SK-N-SH (cell line): Measurements from ENCODE around the gene DNTT. TPM values are rescaled to one million over a fixed set of nuclear protein-coding genes. Genes with fewer than 3 reads are reported as not detected.

ENCODE experiments used
- CTCF ChIA-PET: fragments of 300-600, 350-600 bp; formaldehyde crosslinking; extraction: SDS; loops from one replicate; lab custom pipeline; 2021; lab: Yijun Ruan, JAX
- POLR2A ChIA-PET: fragments of 350-600 bp; sonication (Branson Sonifier 250); formaldehyde crosslinking; extraction: SDS; loops from one replicate; lab custom pipeline; 2020; ENCODE audit warnings: antibody characterized with exemption, inconsistent platforms; lab: Yijun Ruan, JAX
- DNase-seq: peaks from one replicate; pipeline ENCODE4 v3.0.0; 2012
- H2AFZ ChIP-seq: fragments of 200-600 bp; sonication (generic); 2 replicates; pipeline ENCODE4 v1.8.1; 2016; ENCODE audit warnings: antibody characterized with exemption, mild to moderate bottlenecking, low read depth
- H3F3A ChIP-seq: fragments of 200-600 bp; sonication (generic); replicated peaks from 2 replicates; pipeline ENCODE3; 2016; ENCODE audit warnings: antibody characterized with exemption, mild to moderate bottlenecking; ENCODE audit not compliant: insufficient read depth
- H3K27ac ChIP-seq, 2 experiments: fragments of 200-500 bp in 1 of 2; fragments of 200-600 bp in 1 of 2; sonication (Bioruptor generic) in 1 of 2; sonication (generic), shearing (Covaris generic) in 1 of 2; 2 replicates each; pipeline versions ENCODE4 v1.5.1 to v1.6.1; 2014 to 2016; ENCODE audit warnings: low read depth in 2 of 2, inconsistent platforms in 1 of 2, low read length in 1 of 2, mild to moderate bottlenecking in 1 of 2, mixed read lengths in 1 of 2
- H3K27me3 ChIP-seq: fragments of 200-600 bp; sonication (generic), shearing (Covaris generic); 2 replicates; pipeline ENCODE4 v1.6.1; 2016; ENCODE audit warnings: mixed run types; ENCODE audit not compliant: insufficient read depth
- H3K36me3 ChIP-seq, 2 experiments: fragments of 200-500 bp in 1 of 2; fragments of 200-600 bp in 1 of 2; sonication (Bioruptor generic) in 1 of 2; sonication (generic) in 1 of 2; replicated peaks in 1 of 2; 2 replicates each; pipeline versions ENCODE3 to v1.5.1; 2014 to 2016; ENCODE audit warnings: low read length in 1 of 2, mild to moderate bottlenecking in 1 of 2; ENCODE audit not compliant: insufficient read depth in 2 of 2, control insufficient read depth in 1 of 2
- H3K4me1 ChIP-seq, 2 experiments: fragments of 200-500 bp in 1 of 2; fragments of 200-600 bp in 1 of 2; sonication (Bioruptor generic) in 1 of 2; sonication (generic), shearing (Covaris generic) in 1 of 2; 2 replicates each; pipeline versions ENCODE4 v1.5.1 to v1.6.1; 2014 to 2016; ENCODE audit warnings: low read depth in 1 of 2, low read length in 1 of 2, mixed run types in 1 of 2; ENCODE audit not compliant: insufficient read depth in 2 of 2, control insufficient read depth in 1 of 2
- H3K4me2 ChIP-seq: fragments of 200-600 bp; sonication (generic), shearing (Covaris generic); 2 replicates; pipeline ENCODE4 v1.6.1; 2017; ENCODE audit warnings: mixed run types
- H3K4me3 ChIP-seq, 2 experiments: fragments of 200-500 bp in 1 of 2; fragments of 200-600 bp in 1 of 2; sonication (Bioruptor generic) in 1 of 2; sonication (generic), shearing (Covaris generic) in 1 of 2; 2 replicates each; pipeline versions ENCODE4 v1.5.1 to v1.8.1; 2014 to 2016; ENCODE audit warnings: low read depth in 2 of 2, inconsistent platforms in 1 of 2, low read length in 1 of 2, mild to moderate bottlenecking in 1 of 2, mixed read lengths in 1 of 2, moderate library complexity in 1 of 2
- H3K79me2 ChIP-seq: fragments of 200-600 bp; sonication (generic); 2 replicates; pipeline ENCODE4 v1.8.1; 2017; ENCODE audit warnings: mild to moderate bottlenecking; ENCODE audit not compliant: insufficient read depth
- H3K9ac ChIP-seq: fragments of 200-600 bp; sonication (generic); 2 replicates; pipeline ENCODE4 v1.6.1; 2017; ENCODE audit warnings: mixed run types
- H3K9me2 ChIP-seq: fragments of 200-600 bp; sonication (generic); 2 replicates; pipeline ENCODE4 v1.6.1; 2017; ENCODE audit warnings: mixed run types
- H3K9me3 ChIP-seq: fragments of 200-600 bp; sonication (generic); 2 replicates; pipeline ENCODE4 v1.6.1; 2017; ENCODE audit warnings: mixed run types, mild to moderate bottlenecking, moderate library complexity
- H4K20me1 ChIP-seq: fragments of 200-600 bp; sonication (generic); 2 replicates; pipeline ENCODE4 v1.6.1; 2017; ENCODE audit warnings: mild to moderate bottlenecking, mixed run types; ENCODE audit not compliant: insufficient read depth
- CTCF ChIP-seq: fragments of 200-600 bp; sonication (generic); IDR thresholded peaks from 2 replicates; pipeline ENCODE4 v1.6.1; 2017; ENCODE audit warnings: antibody characterized with exemption, mild to moderate bottlenecking, moderate library complexity
- ELF1 ChIP-seq: IDR thresholded peaks from 2 replicates; pipeline ENCODE4 v1.4.0; 2012
- EP300 ChIP-seq, 2 experiments: IDR thresholded peaks; 2 replicates each; pipeline versions ENCODE4 v1.4.0 to v1.6.1; 2012; ENCODE audit warnings: borderline replicate concordance in 1 of 2, low read depth in 1 of 2, low read length in 1 of 2
- EZH2phosphoT487 ChIP-seq: fragments of 200-600 bp; sonication (generic); IDR thresholded peaks from 2 replicates; pipeline ENCODE4 v1.6.1; 2017; ENCODE audit warnings: low read depth, mixed run types, mild to moderate bottlenecking, antibody characterized with exemption, moderate library complexity, borderline replicate concordance
- FOSL2 ChIP-seq: IDR thresholded peaks from 2 replicates; pipeline ENCODE4 v1.4.0; 2012; ENCODE audit warnings: low read depth, mild to moderate bottlenecking, moderate library complexity, borderline replicate concordance
- FOXJ3 ChIP-seq: sonication (generic); formaldehyde crosslinking; IDR thresholded peaks from 2 replicates; pipeline ENCODE4 v1.5.1; 2020; ENCODE audit warnings: mild to moderate bottlenecking, missing genetic modification reagents
- FOXM1 ChIP-seq: IDR thresholded peaks from 2 replicates; pipeline ENCODE4 v1.4.0; 2012; ENCODE audit warnings: low read depth, mild to moderate bottlenecking
- GABPA ChIP-seq: IDR thresholded peaks from 2 replicates; pipeline ENCODE4 v1.4.0; 2012; ENCODE audit warnings: low read depth, mild to moderate bottlenecking
- GATA2 ChIP-seq: sonication (generic); formaldehyde crosslinking; IDR thresholded peaks from 2 replicates; pipeline ENCODE4 v1.5.0; 2020; ENCODE audit warnings: mild to moderate bottlenecking, missing genetic modification reagents
- JUND ChIP-seq: IDR thresholded peaks from 2 replicates; pipeline ENCODE4 v1.4.0; 2012
- MAX ChIP-seq: IDR thresholded peaks from 2 replicates; pipeline ENCODE4 v1.4.0; 2012; ENCODE audit warnings: low read depth
- MEF2A ChIP-seq: IDR thresholded peaks from 2 replicates; pipeline ENCODE4 v1.4.0; 2012; ENCODE audit warnings: low read depth, borderline replicate concordance
- MXI1 ChIP-seq: IDR thresholded peaks from 2 replicates; pipeline ENCODE4 v1.6.1; 2012; ENCODE audit warnings: mild to moderate bottlenecking, low read depth, low read length, improper control_type of control experiment
- NFIC ChIP-seq: IDR thresholded peaks from 2 replicates; pipeline ENCODE4 v1.4.0; 2012; ENCODE audit warnings: borderline replicate concordance
- POLR2AphosphoS5 ChIP-seq: IDR thresholded peaks from 2 replicates; pipeline ENCODE4 v1.6.1; 2012; ENCODE audit warnings: low read depth, low read length
- REST ChIP-seq: IDR thresholded peaks from 2 replicates; pipeline ENCODE4 v1.6.1; 2012; ENCODE audit warnings: mild to moderate bottlenecking, low read depth, low read length, moderate library complexity
- RFX5 ChIP-seq: IDR thresholded peaks from 2 replicates; pipeline ENCODE4 v1.6.1; 2012; ENCODE audit warnings: mild to moderate bottlenecking, improper control_type of control experiment, low read length
- SMC3 ChIP-seq: IDR thresholded peaks from 2 replicates; pipeline ENCODE4 v1.6.1; 2012; ENCODE audit warnings: low read depth, low read length, improper control_type of control experiment
- TAF1 ChIP-seq: IDR thresholded peaks from 2 replicates; pipeline ENCODE4 v1.6.1; 2012; ENCODE audit warnings: low read depth, mild to moderate bottlenecking, low read length, moderate library complexity, borderline replicate concordance
- USF1 ChIP-seq: IDR thresholded peaks from 2 replicates; pipeline ENCODE4 v1.4.0; 2012; ENCODE audit warnings: low read depth, borderline replicate concordance
- WGBS: methylation state at CpG from one replicate; pipeline ENCODE4 v1.1.6; 2017; ENCODE audit warnings: low lambda C conversion rate; 5-methylcytosine and 5-hydroxymethylcytosine counted together
- polyA plus RNA-seq, 3 experiments: library from polyadenylated mRNA; depleted of rRNA; stranded (reverse); fragments of >200 nt; gene quantifications; 2 replicates each; pipeline ENCODE4 v1.2.3, GENCODE V29; 2012

Gene DNTT
- polyA plus RNA-seq, 1 of the 3 experiments (the other 2 are of a cell fraction), result not detected

GRCh38 chr10:96305019-96305418 is 785 bp downstream of the DNTT start:
- Histone ChIP-seq H3K27me3 (0 out of 2 replicates have a peak, but pooled peaks cover 6% of the 10 kb centered on the region), H3K36me3 (no peaks in the 10 kb centered on the region), H4K20me1 (no peaks in the 10 kb centered on the region), H3K9me3 (no peaks in the 10 kb centered on the region), H3F3A (no peaks in the 10 kb centered on the region), H3K9me2 (no peaks in the 10 kb centered on the region), H3K4me2 (no peak overlapping the region), H3K4me1 (no peaks in the 10 kb centered on the region), H3K4me3 (no peak overlapping the region), H3K27ac (no peak overlapping the region), H3K79me2 (no peaks in the 10 kb centered on the region), H2AFZ (no peak overlapping the region), H3K9ac (no peak overlapping the region)
- ChIA-PET POLR2A (no interaction called here), CTCF (interaction anchor here (0.8 to 5.0 kb wide), 4 partner anchors 12 to 288 kb away, joined by 4 to 17 read pairs (median 8); no protein-coding TSS in a partner anchor)
- WGBS, result 24% methylated on average over 3 of the region's 3 CpGs
- no peak for DNase-seq
- TF ChIP-seq TAF1, result no peak

GRCh38 chr10:96306516-96306915 is 2.3 kb downstream of the DNTT start:
- Histone ChIP-seq H3K9me2 (no peaks in the 10 kb centered on the region), H3K4me1 (no peaks in the 10 kb centered on the region), H3K9ac (no peak overlapping the region), H3K79me2 (no peaks in the 10 kb centered on the region), H3K4me2 (no peak overlapping the region), H3K27ac (no peak overlapping the region), H2AFZ (no peak overlapping the region), H3K27me3 (no peaks in the 10 kb centered on the region), H4K20me1 (no peaks in the 10 kb centered on the region), H3K36me3 (no peaks in the 10 kb centered on the region), H3K4me3 (no peak overlapping the region), H3K9me3 (no peaks in the 10 kb centered on the region), H3F3A (no peaks in the 10 kb centered on the region)
- no peak for DNase-seq
- ChIA-PET CTCF (interaction anchor here (5.0 kb wide), 1 partner anchor 28 kb away, joined by 17 read pairs; no protein-coding TSS in a partner anchor), POLR2A (no interaction called here)
- TF ChIP-seq ELF1 (no peak), USF1 (no peak), POLR2AphosphoS5 (no peak), JUND (no peak), SMC3 (no peak), EZH2phosphoT487 (no peak), FOSL2 (no peak), GATA2 (CRISPR knock-in tag) (no peak), FOXJ3 (CRISPR knock-in tag) (no peak), REST (no peak), EP300 (IDR thresholded peaks at IDR 0.05; ENCODE audit: borderline replicate concordance in 1 of 2, low read depth in 1 of 2, low read length in 1 of 2) (no peak), MAX (no peak), TAF1 (no peak), CTCF (no peak), RFX5 (no peak), MXI1 (no peak), MEF2A (no peak), GABPA (no peak), NFIC (no peak), FOXM1 (no peak)
- WGBS, result 78% methylated on average over 8 of the region's 8 CpGs
